ENCODE data around the gene MADCAM1.

DNA sequence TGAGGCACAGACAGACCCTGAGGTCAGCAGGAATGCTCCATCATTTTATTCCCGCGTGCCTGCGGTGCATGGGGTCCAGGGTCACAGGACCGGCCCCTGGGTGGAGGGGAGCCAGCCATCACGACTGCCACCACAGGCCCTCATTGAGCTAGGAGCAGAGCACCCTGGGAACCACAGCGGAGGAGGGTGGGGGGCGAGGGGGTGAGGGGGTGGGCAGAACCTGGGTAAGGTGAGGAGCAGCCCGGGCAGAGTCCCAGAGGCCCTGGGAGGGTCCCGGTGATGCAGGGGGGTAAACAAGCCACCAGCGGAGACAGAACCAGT is 1.2 kb upstream of the MADCAM1 start:
- no peak for TF ChIP-seq CTCF (conservative IDR thresholded peaks at IDR 0.05; ENCODE audit: low read length)
- no peak for TF ChIP-seq EZH2phosphoT487 (IDR thresholded peaks at IDR 0.05; ENCODE audit: borderline replicate concordance, low read depth, low read length)

Data from OCI-LY7 (cell line).